Right forelimb (tissue), 1 donor: ENCODE data around the gene SUPT3H.
"Not testable (repeated sequence)": the region's sequence is repeated elsewhere in the genome, so short reads cannot be mapped to it uniquely, and the experiment has no call there.

Source experiments
- DNase-seq: peaks from one replicate; pipeline ENCODE4 v3.0.0-alpha.2; 2018

SUPT3H gene

DNA sequence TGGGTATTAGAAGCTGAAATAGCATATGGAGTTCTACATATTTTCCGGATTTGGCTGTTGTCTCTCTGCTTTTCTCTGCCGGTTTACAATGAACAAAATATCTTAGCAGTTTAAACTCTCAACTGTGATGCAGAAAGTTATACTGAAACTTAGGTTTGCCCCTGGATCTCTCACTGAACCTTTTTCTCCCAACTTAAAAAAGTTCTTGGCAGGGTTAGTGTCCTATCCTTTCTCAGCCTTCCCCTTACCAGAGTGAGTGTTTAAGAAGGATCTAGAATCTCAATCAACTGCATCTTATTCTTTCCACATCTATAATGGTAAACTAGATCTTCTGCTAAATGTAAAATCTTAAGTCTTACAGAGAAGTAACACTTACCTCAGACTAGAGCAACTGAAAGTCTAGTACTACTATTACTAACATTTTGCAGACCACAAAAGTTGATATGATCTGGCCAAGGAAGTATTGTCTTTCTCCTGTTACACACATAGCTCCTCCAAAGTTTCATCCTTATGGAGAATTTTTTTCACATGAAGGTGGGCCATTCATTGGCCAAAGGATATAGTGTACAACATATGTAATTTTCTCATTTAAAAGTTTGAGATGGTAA is 441.9 kb downstream of the SUPT3H start:
- DNase-seq = no peak

- DNase-seq = no peak
These were observed 444.6 kb downstream of the SUPT3H start for GRCh38 chr6:44933108-44933507.

DNA sequence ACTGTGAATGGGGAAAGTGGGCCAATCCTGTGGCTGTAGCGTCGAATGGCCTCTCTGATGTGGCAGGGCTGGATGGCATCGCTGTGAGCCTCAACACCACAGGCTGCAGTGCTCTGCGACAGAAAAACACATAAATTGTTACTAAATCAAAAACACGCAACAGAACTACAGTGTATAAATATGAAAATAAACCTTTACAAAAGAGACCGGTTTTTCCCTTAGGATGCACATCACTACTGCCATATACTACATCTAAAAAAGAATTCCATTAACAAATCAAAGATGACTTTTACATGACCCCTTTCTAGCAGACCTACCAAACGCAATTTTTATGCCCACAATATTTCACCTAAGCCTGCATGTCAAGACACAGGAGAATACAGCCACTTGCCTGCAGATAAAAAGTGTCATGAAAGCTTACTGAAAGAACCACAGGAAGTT is 445.1 kb downstream of the SUPT3H start:
- DNase-seq = peak; percentile 45

DNA sequence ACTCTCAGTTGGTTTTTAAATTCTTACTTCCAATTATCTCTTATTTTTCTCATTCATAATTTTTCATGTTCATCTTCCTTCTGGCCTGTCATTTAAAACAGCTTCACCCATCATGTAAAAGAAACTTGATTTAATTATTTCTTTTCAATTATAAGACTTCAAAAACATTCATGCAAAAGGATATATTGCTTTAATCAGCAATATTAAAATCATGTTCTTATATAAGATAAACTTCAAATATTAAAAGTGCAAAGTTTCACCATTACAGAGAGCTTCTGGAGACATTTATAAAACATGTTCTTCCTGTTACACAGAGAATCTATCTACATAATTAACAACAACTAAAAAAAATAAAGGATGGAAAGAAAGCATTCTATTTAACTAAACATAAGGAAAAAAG is 446.3 kb downstream of the SUPT3H start:
- no peak for DNase-seq

DNA sequence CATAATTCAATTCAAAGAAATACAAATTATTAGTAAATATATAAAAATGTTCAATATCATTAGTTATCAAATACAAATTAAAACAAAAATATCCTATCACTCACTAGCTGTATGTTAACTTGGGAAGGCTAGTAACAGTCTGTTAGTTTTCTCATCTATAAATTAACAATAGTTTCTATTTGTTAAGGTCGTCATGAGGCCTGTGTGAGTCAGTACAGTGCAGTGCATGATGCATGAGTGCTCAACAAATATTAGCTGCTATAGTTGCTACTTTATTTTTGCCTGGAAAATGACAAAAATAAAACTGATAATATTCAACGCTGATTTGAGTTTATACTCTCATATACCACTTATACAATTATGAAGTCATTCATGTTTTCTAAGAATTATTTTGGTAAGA is 451.2 kb downstream of the SUPT3H start:
- DNase-seq = no peak

GRCh38 chr6:44925100-44925739 is 452.5 kb downstream of the SUPT3H start:
- DNase-seq = no peak

GRCh38 chr6:44923444-44923843 is 454.3 kb downstream of the SUPT3H start:
- DNase-seq = no peak

GRCh38 chr6:44921798-44922197 is 455.9 kb downstream of the SUPT3H start:
- DNase-seq = no peak

- DNase-seq = no peak
These were observed 456.7 kb downstream of the SUPT3H start for GRCh38 chr6:44920952-44921491.

GRCh38 chr6:44918671-44919296 is 458.9 kb downstream of the SUPT3H start:
- DNase-seq = no peak

GRCh38 chr6:44917430-44917829 is 460.3 kb downstream of the SUPT3H start:
- DNase-seq = no peak

DNA sequence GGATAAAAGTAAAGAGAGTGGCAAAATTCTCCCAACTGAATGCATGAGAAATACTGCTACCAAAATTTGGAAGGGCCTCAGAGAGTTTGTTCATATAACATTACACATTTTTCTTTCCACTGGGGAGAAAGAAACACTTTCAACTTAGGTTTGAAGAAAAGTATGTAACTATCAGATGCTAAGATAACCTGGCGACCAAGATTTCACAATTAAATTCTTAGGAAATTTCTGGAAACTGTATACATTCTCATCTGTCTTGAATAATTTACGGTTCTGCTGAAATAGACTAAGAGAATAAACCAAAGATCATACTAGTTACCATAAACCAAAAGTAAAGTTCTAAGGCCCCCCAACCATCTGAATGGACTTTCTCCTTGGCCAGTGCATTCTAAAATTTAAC is 462.6 kb downstream of the SUPT3H start:
- DNase-seq = no peak

DNA sequence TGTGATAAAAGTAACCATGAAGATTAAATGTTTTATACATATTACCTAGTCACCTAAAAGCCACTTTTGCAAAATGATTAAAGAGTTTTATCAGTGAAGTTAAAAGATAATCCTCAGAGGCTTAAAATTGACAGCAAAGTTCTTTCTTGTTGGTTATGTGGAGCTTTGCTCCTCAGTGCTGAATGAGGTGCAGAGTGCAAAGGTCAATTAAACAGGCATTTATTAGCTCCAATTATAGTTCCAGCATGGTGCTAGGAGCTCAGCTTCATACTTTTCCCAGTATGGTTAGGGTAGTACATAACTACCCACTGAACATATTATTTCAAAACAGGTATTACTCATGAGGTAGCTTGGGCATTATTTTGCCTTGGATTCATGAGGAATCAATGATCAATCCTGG is 463.6 kb downstream of the SUPT3H start:
- no peak for DNase-seq

GRCh38 chr6:44906761-44907160 is 471.0 kb downstream of the SUPT3H start:
- no peak for DNase-seq

GRCh38 chr6:44900358-44900757 is 477.4 kb downstream of the SUPT3H start:
- not testable (repeated sequence) for DNase-seq

GRCh38 chr6:44898296-44898930 is 479.3 kb downstream of the SUPT3H start:
- DNase-seq = no peak

DNA sequence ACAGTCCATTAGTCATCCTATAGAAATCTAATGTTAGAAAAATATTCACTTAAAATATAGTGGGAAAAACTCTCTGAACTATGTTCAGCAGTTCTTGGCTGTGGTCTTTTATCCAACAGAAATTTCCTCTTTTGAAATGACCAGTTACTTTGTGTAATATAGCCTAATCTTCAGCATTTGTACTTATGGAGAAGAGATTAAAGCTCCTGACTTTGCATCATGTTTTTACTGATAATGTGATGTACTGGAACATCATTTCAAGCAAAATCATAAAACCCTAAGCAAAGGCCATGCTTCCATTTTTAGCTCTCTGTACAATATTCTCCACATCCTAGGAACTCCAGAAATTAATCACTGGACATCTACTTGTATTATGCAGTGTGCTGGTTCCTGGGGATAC is 480.4 kb downstream of the SUPT3H start:
- DNase-seq = no peak

DNA sequence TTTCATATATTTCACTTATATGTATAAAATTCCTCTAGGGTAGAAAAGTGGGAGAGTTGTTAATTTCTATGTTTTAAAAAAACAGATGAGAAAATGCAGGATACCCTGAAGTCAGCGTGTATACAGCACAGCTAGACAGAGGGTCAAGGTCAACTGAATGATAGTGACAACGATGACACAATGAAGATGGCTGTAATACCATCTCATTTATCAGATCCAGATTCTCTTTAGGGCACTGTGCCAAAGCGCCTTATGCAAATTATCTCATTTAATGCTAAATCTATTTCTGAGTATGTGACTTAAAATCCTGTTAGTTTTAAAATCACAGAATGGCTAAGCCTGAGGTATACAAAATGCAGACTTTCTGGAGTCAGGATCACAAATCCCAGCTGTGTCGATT is 481.0 kb downstream of the SUPT3H start:
- DNase-seq = no peak

DNA sequence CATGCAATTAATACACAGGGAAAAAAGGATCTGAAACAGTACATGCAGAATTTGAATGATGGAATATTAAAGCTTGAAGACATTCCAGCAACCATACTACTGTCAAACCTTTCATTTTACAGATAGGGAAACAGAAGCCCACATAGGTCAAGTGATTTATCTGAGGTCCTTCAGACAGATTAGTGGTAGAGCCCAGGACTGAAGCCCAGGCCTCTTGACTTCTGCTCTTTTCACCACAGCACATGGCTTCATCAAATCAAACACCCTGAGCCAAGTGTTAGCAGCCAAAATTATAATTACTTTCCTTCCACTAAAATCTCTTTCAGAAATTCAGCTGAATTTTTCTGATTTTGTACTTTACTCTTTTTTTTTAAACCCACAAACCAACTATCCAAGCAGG is 485.2 kb downstream of the SUPT3H start:
- DNase-seq = no peak

DNA sequence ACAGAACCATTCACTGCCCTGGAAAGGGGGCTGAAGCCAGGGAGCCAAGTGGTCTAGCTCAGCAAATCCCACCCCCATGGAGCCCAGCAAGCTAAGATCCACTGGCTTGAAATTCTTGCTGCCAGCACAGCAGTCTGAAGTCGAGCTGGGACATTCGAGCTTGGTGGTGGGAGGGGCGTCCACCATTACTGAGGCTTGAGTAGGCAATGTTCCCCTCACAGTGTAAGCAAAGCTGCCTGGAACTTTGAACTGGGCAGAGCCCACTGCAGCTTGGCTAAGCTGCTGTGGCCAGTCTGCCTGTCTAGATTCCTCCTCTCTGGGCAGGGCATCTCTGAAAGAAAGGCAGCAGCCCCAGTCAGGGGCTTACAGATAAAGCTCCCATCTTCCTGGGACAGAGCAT is 498.7 kb downstream of the SUPT3H start:
- DNase-seq = not testable (repeated sequence)

- not testable (repeated sequence) for DNase-seq
These were observed 501.1 kb downstream of the SUPT3H start for GRCh38 chr6:44876638-44877037.

- no peak for DNase-seq
These were observed 508.3 kb downstream of the SUPT3H start for GRCh38 chr6:44869321-44869897.

- no peak for DNase-seq
These were observed 508.8 kb downstream of the SUPT3H start for GRCh38 chr6:44868910-44869309.
